NB4 (cell line): ENCODE data around the gene SERF1A.
"Not testable (repeated sequence)": the region's sequence is repeated elsewhere in the genome, so short reads cannot be mapped to it uniquely, and the experiment has no call there.

Experiments used
- DNase-seq: peaks from one replicate; pipeline ENCODE4 v3.0.0; 2010; ENCODE audit warnings: low read depth
- H3K4me3 ChIP-seq: one replicate; pipeline ENCODE4 v1.5.1; 2011; ENCODE audit warnings: mild to moderate bottlenecking, low read depth, low read length, moderate library complexity

The SERF1A gene

DNA sequence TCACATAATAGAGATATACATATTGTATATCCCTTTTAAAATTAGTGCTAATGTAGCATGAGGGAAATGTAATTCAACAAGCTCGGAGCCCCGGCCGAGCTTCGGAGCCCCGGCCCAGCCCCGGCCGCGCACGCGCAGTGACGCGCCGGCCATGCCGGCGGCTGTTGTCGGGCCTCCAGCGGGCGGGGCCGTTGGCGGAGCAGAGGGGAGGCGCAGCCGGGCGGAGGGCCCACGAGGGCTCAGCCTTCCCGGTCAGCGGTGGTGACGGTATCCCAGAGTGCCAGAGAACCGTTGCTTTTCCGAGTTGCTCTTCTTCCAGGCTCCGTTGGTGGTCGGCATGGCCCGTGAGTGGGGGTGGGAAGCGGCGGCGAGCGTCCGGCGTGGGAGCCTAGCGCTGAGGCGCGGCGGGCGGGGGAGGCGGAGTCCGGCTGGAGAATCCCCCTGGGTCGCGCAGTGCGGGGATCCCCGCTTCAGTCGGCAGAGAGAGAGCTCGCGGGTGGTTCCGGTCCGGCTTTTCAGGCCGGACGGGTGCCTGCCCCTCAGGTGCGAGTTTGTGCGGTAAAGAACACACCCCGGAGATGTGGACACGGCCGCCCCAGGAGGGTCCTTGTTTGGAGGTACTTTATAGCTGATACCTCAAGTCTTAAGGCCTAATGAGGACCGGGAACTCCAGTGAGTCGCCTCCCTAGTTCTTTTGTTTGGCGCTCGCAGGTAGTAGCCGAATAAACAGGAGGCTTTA, at the start of gene SERF1A:
TSS of gene SERF1A (plus strand) at position 137 of the 739 bp plus-strand sequence. CDS start at position 338, 201 bp downstream.
- not testable (repeated sequence) for DNase-seq, H3K4me3 ChIP-seq

DNA sequence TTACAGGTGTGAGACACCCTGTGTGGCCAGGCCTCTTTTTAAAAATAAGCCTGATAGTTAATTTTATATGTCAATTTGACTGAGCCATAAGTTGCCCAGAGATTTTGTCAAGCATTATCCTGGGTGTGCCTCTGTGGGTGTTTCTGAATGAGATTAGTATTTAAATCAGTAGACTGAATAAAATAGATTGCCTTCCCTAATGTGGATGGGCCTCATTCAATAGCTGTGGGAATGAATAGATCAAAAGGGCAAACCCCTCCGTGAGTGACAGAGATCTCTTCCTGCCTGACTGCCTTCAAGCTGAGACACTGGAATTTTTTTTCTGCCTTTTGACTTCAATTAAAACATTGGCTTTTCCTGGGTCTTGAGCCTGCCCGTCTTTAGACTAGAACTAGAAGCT, 33.7 kb upstream of the SERF1A start:
- H3K4me3 ChIP-seq, DNase-seq: not testable (repeated sequence)

DNA sequence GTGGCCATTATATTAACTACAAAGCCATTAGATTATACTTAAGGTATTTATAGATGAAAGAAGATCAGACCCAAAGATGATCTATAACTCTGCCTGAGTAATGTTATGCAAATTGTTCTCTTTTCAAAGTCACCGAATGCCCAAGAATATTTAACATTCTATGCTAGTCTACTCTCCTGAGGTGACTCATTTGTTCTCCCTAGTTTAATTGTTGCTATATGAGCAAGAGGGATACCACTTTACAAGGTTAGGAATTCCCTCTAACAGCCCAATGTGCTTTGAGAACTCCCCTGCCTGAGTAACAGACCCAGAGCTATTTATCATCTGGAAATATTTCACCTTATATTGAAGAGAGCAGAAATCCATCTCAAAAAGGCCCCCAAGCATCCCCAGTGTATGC, 29.8 kb upstream of the SERF1A start:
- DNase-seq, H3K4me3 ChIP-seq: not testable (repeated sequence)

DNA sequence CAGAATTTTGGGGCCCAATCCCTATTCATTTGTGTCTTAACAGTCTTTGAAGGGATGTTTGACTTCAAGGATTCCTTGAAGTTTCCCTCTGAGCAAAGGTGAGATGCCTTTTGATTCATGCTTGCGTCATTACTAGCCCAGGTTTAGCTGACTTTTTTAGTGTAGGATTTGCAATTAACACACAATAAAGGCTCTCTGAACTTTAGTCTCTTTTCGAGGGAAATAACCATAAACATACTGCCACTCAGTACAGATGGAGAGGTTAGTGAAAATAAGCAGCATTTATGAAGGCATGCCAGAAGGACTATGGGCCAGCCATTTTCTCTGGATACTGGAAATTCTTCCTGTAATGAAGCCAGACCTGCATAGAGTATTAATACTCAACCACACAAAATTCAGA, 4.4 kb upstream of the SERF1A start:
- not testable (repeated sequence) for H3K4me3 ChIP-seq, DNase-seq

DNA sequence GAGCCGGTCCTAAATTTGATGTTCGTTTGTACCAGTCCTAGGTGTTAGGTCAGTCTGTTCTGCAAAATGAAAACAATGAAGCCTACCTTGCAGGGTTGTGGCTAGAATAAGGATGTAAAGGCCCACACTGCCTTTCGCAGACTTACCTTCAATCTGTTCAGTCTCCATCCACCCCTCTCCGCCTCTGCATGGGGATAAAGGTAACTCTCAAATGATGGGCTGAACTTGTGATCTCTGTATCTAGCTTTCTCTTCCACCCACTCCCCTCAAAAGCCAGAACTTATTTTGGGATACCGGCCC, 753 bp downstream of the SERF1A start:
- not testable (repeated sequence) for H3K4me3 ChIP-seq, DNase-seq

DNA sequence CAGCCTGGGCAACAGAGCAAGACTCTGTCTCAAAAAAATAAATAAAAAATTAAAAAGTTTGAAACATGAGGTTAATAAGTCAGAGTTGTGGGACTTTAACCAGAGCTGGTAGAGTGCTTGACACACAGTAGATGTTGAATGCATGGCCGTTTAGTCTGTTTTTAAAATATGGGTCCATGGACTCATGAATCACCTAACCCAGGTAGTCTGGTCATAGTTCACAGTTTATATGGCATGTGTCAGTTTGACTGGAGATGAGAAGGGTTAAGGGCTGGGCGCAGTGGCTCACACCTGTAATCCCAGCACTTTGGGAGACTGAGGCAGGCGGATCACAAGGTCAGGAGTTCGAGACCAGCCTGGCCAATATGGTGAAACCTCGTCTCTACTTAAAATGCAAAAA, 6.2 kb downstream of the SERF1A start:
- DNase-seq, result not testable (repeated sequence)

DNA sequence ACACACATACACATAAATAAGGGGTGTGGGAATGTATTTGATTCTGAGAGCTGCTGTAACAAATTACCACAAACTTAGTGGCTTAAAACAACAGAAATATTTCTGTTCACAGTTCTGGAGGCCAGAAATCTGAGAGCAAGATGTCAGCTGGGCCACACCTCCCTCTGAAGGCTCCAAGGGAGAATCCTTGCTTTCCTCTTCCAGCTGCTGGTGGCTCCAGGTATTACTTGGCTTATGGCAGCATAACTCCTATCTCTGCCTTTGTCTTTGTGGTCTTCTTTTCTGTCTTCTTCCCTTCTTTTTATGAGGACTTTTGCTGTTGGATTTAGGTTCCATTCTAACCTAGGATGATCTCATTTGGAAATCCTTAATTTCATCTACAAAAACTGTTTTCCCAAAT, 16.4 kb downstream of the SERF1A start:
- not testable (repeated sequence) for H3K4me3 ChIP-seq, DNase-seq

More for the DNA sequence above, 6.2 kb downstream of the SERF1A start:
- H3K4me3 ChIP-seq, result not testable (repeated sequence)

DNA sequence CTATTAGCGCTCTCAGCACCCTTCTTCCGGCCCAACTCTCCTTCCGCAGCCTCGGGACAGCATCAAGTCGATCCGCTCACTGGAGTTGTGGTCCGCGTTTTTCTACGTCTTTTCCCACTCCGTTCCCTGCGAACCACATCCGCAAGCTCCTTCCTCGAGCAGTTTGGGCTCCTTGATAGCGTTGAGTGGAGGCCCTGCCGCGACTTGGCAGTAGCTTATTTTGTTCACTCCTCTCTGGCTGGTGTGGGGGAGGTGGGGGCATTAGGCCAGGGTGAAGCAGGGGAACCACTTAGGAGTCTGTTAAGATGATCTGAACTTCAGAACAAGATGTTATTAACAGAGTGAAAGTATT, 24.7 kb downstream of the SERF1A start:
- DNase-seq, H3K4me3 ChIP-seq: not testable (repeated sequence)

DNA sequence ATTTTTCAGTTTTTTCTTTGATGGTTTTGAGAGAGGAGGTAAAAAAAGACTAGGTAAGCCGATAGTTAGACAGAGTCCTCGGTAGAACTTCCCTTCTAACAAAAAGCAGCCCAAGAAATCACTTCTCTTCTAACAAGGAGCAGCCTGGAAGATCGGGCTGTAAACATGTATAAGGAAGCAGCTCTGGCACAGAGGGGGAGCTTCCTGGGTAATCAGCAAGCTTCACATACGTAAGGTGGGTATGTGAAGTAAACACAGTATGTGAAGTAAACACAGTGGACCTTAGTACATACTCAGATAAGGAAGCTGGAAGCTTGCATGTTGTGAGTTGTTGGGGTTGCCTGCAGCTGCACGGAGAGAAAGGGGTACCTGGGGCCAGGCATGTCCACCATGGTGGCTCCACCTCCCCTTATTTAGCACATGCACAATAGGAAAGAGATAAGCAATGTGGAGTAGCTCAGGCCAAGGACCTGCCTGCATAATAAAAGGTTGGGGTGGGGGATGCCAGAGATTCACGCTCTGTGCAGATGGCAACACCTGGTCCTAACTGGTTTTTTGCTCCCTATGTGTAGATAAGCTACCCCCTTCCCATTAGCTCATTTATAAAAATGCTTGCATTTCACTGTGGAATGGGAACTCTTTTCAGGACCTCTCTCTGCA, 31.4 kb downstream of the SERF1A start:
- H3K4me3 ChIP-seq, DNase-seq: not testable (repeated sequence)

DNA sequence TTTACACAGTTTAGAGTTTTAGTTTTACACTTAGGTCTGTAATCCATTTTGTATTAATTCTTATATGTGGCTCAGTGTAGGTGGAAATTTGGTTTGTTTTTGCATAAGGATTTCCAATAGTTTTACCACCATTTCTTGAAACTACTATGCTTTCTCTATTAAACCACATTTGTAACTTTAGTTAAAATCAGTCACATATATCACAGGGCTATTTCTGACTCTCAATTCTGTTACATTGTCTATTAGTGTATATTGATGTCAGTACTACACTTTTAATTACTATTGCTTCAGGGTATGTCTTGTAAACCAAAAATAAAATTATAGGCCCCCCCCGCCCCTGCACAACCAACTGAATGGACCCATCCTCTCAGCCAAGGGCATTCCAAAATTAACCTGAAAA, 32.1 kb downstream of the SERF1A start:
- not testable (repeated sequence) for DNase-seq, H3K4me3 ChIP-seq

DNA sequence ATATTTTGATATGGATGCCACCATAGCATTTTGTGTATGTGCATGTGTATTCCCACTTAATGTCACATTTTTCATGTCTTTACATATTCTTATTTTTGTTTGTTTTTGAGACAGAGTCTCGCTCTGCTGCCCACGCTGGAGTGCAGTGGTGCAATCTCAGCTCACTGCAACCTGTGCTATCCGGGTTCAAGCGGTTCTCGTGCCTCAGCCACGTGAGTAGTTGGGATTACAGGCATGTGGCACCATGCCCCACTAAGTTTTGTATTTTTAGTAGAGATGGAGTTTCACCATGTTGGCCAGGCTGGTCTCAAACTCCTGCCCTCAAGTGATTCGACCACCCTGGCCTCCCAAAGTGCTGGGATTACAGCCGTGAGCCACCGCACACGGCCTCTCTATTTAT, 52.6 kb downstream of the SERF1A start:
- DNase-seq, H3K4me3 ChIP-seq: not testable (repeated sequence)
